ENCODE results near the gene SEPTIN3. TPM values are rescaled to one million over a fixed set of nuclear protein-coding genes. Genes with fewer than 3 reads are reported as not detected.

Gene SEPTIN3, protein sequence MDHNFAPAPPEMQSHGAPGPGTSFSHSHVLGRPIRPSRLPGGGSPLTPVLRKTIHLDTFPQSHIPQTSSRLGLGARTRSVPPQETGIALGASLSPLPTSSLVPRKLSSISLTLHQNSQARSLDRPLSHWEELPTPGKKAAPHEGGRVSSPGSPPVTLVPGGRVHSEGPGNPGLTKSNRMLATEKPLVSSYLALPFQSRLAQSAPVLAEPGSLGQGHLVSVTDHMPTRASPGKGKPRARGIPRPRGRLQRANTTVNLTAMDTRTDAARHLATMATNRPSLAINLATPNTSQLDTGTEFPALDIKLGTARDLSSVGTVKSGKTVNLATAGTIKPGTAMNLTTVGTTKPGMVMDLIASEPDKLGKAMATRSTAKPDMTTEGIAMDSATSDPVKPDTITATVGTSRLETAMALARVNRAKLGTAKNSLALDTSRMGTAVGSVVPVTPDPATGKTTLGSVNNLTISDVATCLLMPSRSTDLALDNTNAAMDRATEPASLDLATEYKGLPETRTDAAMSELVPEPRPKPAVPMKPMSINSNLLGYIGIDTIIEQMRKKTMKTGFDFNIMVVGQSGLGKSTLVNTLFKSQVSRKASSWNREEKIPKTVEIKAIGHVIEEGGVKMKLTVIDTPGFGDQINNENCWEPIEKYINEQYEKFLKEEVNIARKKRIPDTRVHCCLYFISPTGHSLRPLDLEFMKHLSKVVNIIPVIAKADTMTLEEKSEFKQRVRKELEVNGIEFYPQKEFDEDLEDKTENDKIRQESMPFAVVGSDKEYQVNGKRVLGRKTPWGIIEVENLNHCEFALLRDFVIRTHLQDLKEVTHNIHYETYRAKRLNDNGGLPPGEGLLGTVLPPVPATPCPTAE
- 1 to 10 TPM in 5 of 6 donors, under 1 TPM in 1; 0.79 to 1.6 (median 1.3) TPM for total RNA-seq

GRCh38 chr22:41969110-41969646 lies at the start of gene SEPTIN3:
SEPTIN3 (plus strand) TSS chr22:41969443; CDS start chr22:41971493, 2,050 bp downstream.
- DNase-seq = no peak
- WGBS, 2 donors = 66 to 68% methylated on average over 4 to 8 of the region's 8 CpGs
- H3K9me3 ChIP-seq = no peaks in the 10 kb centered on the region
- H3K27ac ChIP-seq = no peak within 1 kb of the TSS
- peak in 1 of 2 donors; percentile 23 for ATAC-seq (ENCODE audit: low FRiP score in 2 of 2)
- no peak within 1 kb of the TSS for H3K4me3 ChIP-seq
- TF ChIP-seq POLR2AphosphoS5 (IDR thresholded peaks at IDR 0.05) (no peak), CTCF (IDR thresholded peaks at IDR 0.05) (no peak), EP300 (IDR thresholded peaks at IDR 0.05) (no peak), POLR2A (IDR thresholded peaks at IDR 0.05) (no peak)
- H3K27me3 ChIP-seq = no peaks in the 10 kb centered on the region
- H3K36me3 ChIP-seq = no peaks in the 10 kb centered on the region
- H3K4me1 ChIP-seq = peaks cover 0 to 9% (median 3%) of the 10 kb centered on the region in 4 donors

DNA sequence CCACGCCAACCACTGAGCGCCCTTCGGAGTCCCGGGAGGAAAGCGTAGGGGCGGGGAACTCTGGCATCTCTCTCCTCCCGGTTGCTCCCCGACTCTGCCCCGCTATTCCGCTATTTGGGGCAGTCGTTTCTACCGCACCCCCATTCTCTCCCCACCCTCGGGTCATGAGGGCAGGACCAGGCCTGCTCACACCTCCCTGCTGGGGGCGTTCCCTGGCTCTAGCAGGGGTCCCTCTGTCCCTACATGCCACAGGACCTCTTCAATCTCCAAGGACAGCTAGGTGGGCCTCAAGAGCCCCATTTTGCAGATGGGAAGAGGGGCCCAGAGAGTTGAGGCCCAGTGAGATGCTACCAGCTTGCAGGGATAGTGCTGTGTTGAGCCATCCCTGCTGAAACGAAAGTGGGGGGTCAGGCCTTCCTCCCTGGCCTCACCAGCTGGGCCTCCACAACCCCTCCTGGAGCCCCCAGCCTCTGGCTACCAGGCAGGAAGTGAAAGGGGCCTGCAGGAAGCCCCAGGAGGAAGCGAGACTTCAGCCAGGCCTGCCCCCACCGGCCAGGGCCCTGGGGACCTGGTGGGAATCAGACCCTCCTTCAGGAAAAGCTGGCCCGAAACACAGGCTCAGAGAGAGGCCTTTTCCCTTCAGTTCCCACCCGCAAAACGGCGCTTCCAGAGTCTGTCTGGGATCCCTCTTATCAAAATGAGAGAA lies 48.8 kb upstream of the SEPTIN3 start:
- H3K4me1 ChIP-seq = peaks cover 18 to 30% (median 26%) of the 10 kb centered on the region in 4 donors
- no peaks in the 10 kb centered on the region for H3K9me3 ChIP-seq
- H3K27ac ChIP-seq = no peak overlapping the region
- no peak for DNase-seq
- no peaks in the 10 kb centered on the region for H3K36me3 ChIP-seq
- peak overlapping the region in 3 of 4 donors; percentile 39 to 56 (median 54) for H3K4me3 ChIP-seq
- TF ChIP-seq EP300 (IDR thresholded peaks at IDR 0.05) (no peak), POLR2A (IDR thresholded peaks at IDR 0.05) (no peak), CTCF (IDR thresholded peaks at IDR 0.05) (no peak), POLR2AphosphoS5 (IDR thresholded peaks at IDR 0.05) (no peak)
- 57 to 81% methylated on average over 6 to 17 of the region's 21 CpGs for WGBS, 2 donors
- ATAC-seq (ENCODE audit: low FRiP score in 2 of 2) = no peak
- peaks cover 0 to 24% (median 15%) of the 10 kb centered on the region in 4 donors for H3K27me3 ChIP-seq

DNA sequence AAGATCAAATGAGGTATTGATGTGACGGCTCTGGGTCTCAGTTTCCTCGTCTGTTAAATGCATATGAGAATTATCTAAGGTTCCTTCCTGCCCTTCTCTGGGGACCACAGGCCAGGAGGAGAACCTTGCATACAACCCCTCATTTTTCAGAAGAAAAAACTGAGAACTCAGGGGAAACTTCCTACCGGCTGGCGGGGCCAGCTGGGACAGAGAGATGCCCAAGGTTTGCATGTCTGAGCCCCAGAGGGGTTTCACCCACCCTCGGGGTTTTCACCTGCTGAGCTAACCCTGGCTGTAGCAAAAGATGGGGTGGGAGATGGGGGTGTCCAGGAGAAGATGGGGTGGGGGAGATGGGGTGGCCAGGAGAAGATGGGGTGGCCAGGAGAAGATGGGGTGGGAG lies 46.9 kb upstream of the SEPTIN3 start:
- H3K27me3 ChIP-seq = peaks cover 0 to 27% (median 13%) of the 10 kb centered on the region in 4 donors
- TF ChIP-seq CTCF (IDR thresholded peaks at IDR 0.05) = no peak
- TF ChIP-seq POLR2A (IDR thresholded peaks at IDR 0.05) = no peak
- TF ChIP-seq EP300 (IDR thresholded peaks at IDR 0.05) = no peak
- TF ChIP-seq POLR2AphosphoS5 (IDR thresholded peaks at IDR 0.05) = no peak

DNA sequence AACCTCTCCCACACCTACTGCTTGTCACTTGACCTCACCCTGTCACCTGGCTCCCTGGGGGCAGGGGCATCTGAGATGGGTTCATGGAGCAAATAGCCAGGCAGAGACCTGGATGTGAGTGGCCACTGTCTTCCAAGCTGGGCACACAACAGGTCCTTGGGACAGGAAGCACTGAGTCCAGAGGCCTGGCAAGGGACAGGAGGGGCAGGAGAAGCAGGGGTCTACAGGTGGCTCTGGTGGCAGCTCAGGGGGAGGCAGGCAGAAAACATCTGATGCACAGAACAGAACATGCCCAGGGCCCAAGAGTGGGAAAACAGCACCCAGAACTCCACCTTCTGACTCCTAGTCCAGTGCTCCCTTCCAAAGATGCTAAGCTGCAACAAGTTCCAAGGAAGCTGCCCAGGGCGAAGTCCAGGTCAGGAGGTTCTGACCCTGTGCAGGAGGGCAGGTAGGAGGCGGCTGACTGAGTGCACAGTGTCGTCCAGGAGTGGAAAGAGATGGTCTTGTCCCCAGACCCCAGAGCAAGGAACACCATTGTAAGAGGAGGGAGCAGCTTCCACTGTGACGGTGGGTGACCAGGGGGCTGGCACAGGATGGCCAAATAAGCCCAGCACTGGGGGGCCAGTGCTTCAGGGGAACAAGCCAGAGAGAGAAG lies 46.2 kb upstream of the SEPTIN3 start:
- 83 to 90% methylated on average over 4 of the region's 4 CpGs for WGBS, 2 donors
- peaks cover 0 to 21% (median 11%) of the 10 kb centered on the region in 4 donors for H3K27me3 ChIP-seq

More for the DNA sequence above, 46.9 kb upstream of the SEPTIN3 start:
- 89 to 96% methylated on average over 5 of the region's 5 CpGs for WGBS, 2 donors
- no peaks in the 10 kb centered on the region for H3K9me3 ChIP-seq
- peaks cover 28 to 44% (median 34%) of the 10 kb centered on the region in 4 donors for H3K4me1 ChIP-seq
- no peak for ATAC-seq (ENCODE audit: low FRiP score in 2 of 2)
- no peak for DNase-seq
- H3K36me3 ChIP-seq = no peaks in the 10 kb centered on the region
- no peak overlapping the region for H3K4me3 ChIP-seq
- no peak overlapping the region for H3K27ac ChIP-seq

More for the DNA sequence above, 46.2 kb upstream of the SEPTIN3 start:
- Histone ChIP-seq H3K4me3 (no peak overlapping the region), H3K9me3 (no peaks in the 10 kb centered on the region), H3K36me3 (no peaks in the 10 kb centered on the region), H3K4me1 (peaks cover 27 to 39% (median 29%) of the 10 kb centered on the region in 4 donors), H3K27ac (no peak overlapping the region)
- TF ChIP-seq CTCF (IDR thresholded peaks at IDR 0.05) = no peak
- no peak for TF ChIP-seq EP300 (IDR thresholded peaks at IDR 0.05)
- TF ChIP-seq POLR2A (IDR thresholded peaks at IDR 0.05) = no peak
- TF ChIP-seq POLR2AphosphoS5 (IDR thresholded peaks at IDR 0.05) = no peak
- no peak for DNase-seq
- no peak for ATAC-seq (ENCODE audit: low FRiP score in 2 of 2)

Measured in upper lobe of left lung (tissue), 6 donors.